Cerebellar cortex (tissue), 1 donor: ENCODE results near the gene ANKDD1B.
A peak's percentile ranks its signal among the peaks of the same experiment; 100 is the strongest.

ENCODE experiments used
- DNase-seq: peaks from one replicate; pipeline ENCODE4 v3.0.0-alpha.2; 2015; ENCODE audit warnings: low spot score

Gene ANKDD1B

DNA sequence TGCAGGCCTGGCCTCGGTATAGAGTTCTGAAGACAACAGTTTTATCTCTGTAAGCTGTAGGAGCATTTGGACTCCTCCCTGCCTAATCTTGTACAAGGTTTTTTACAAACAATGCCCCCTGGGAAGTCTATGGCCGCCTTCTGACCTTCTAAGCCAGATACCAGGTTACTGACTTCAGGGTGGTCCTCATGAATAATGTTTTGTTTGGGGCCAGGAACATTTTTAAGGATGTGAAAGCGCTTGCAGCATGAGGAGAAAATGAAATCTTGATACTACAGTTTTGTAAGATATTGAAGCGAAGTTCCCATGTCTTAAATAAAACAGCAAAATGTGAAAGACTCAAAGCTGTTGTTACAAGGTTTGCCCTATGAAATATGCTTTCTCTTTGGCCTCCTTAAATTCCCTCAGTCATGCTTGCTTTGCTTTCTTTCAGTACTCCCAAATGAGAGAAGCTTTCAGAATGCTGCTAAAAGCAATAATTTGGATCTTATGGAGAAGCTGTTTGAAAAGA is 5.2 kb downstream of the ANKDD1B start:
- no peak for DNase-seq

DNA sequence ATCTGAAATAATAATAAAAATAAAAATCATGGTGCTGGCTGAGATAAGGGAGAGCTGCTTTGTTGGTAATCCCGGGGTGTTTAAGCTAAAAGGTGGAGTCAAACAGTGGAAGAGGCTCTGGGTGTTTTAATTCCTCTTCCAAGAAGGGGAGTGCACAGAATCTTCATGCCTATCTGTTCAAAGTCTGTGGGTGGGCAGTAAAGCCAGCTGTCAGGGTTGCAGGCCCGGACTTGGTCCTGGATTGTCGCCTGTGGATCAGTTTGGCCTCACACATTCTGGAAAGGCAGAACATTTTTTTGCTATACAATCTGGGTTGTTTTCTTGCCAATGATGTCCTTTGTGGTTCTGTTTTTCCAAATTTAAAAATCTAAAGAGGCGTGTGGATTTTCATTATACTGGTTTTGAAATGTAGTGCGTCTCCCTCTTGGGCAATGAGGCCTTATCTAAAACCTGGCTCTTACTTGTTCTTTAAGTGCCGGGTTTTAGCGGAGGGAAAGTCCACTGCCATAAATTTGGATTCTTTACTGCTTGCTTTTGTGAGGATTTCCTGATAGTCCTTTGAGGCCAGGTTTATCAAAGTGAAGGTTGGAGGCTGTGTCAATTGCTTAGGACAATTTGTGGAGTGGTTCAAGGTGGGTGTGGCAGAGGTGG is 5.8 kb downstream of the ANKDD1B start:
- peak; percentile 51 for DNase-seq

DNA sequence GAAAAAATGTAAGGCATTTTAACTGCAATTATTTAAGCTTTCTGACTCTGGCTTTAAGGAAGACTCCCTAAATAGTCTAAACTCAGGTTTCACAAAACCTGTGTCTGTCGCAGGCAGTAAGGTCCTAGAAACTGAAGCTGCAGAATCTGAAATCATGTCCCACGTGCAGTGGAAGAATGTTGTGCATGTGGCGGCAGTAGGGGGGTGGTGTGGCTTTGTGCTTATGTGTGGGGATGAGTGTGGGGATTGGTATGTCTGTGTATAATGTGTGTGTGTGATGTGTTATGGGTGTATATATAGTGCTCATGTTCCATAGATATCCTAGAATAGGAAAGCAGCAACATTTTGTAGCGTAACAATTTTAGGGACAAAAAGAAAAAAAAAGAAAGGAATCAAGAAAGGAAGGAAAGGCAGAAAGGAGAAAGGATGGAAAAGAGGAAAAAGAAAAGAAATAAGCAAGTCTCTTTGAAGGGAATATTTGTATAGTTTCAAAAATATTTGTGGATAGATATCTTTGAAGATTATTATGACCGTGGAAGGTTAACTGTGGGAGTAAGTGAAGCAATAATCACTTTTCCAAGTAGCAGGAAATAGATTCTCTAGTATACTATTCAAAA is 6.6 kb downstream of the ANKDD1B start:
- DNase-seq = no peak

DNA sequence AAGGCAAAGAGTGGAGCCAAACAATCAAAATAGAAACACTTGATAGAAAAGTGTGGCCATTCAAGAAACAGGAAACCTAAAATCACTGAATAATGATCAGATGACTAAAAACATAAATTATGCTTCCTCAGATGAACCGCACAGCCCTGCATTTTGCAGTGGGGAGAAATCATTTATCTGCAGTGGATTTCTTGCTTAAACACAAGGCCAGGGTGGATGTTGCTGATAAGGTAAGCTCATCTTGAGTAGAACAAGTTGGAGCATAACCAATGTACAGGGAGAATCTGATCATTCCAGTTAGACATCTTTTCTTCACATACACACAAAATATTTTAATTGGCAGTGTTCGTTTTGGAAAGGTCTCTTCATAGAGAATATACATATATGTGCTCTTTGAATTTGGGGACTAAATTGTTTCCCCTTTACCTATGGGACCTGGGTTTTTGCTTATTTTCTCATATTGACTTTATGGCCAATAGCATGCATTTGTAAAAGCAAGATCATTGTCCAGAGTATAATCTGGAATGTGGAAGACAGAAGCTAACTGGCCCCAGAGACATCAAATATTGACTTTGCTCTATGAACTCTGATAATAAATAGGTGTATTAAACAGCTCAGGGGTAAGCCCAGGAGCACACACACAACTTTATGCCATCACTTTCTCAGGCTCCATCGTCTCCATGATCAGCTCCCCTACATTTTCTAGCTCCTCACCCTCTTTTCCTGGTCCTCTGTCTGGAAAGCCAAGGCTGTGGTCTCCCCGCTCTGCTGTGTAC is 9.1 kb downstream of the ANKDD1B start:
- DNase-seq = no peak

DNA sequence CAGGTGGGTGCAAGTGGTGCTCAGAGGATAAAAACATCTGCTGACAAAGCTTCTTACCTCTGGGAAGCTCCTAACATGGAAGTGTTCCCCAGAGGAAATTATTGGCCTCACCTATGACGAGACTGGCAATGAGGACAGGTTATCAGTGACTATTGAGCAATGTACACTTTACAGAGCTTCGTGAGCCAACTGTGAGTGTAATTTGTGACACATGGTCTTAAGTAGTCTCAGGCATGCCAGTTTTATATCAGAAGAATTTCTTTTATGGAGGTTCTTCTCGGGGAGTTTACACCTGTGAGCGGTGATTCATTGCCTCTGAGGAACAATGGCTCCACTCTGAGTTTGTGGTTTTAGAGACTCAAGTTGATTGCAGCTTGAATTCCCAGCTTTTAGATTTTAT is 11.3 kb downstream of the ANKDD1B start:
- DNase-seq = no peak

DNA sequence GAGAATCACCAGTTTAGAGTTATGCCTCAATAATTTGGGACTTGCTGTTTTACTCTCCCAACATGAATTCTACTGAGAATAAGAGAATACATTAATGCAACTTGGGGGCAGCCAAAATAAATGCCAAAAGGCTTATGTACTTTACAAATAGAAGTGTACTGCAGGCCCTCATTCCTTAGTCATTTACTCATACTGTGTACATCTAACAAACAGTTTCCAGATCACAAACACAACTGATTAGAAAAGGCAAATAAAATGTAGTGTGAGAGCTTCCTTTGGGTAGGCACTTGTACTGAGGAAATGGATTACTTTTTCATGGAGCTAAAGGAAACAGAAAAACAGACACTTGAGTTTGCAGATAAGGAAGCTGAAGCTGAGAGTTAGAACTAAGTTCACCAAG is 12.6 kb downstream of the ANKDD1B start:
- no peak for DNase-seq

DNA sequence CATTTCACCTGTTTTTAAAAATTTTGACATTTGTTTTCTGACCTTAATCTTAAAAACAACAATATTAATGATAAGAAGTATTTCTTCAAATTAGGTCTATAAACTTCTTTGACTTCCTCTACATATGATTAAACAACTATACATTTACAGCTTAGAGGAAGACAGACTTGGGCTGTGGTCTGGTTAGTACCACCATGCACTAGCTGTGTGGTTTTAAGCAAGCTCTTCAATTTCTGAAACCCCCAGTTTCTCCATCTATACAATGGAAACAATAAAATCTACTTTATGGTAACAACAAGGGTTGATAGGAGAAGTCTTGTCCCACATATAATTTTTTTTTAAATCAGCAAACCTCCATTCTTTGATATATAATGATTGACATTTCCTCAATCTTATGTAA is 15.7 kb downstream of the ANKDD1B start:
- no peak for DNase-seq

DNA sequence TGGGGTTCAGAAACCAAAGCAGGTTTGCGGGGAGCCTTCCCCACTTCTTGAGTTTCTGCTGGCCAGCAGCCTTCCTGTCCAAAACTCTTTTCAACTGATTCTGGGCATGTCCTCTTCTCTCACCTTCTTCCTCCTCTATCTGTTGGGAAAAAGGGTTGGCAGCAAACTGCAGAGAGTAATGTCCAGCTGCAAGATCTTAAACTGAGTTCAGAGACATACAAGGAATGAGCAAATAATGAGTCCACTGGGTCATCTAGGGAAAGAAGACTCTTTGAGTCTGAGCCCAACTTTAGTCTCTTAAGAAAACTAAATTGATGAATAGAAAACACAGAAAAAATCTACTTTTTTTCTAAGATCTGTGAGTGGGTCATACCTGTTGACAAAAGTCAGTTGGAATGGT is 16.5 kb downstream of the ANKDD1B start:
- no peak for DNase-seq

DNA sequence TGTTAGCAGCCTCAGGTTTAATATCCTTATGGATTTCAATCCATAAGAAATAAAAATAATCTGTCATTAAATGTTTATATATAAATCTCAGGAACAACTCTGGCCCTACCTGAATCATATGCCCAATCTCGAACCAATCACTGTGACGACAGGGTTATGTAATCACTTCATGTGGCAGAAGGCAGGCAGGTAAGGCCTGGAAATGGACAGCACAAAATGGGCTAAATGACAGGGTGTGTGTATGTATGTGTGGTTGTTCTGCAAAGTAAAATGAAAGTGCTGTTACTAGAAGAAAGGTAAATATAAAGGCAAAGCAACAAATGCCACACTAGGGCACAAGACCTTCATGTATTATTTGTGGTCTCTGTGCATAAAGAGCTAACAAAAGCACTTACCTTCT is 19.6 kb downstream of the ANKDD1B start:
- DNase-seq = no peak

DNA sequence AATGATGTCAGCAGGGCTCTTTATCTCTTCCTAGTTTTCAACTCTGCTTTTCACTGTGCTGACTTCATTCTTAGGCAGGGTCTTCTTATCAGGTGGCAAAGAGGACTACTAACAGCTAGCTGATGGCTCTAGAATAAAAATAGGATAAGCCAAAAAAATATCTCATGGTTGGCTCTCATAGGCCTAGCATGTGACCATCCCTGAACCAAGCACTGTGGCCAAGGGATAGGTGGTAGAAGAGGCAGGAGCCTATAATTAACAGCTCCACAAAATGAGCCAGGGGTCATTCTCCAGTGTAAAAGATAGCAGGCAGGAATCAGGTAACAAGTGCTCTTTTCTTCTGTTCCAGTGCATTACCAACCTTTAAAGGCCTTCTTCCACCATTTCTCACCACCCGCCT is 21.1 kb downstream of the ANKDD1B start:
- DNase-seq = no peak

DNA sequence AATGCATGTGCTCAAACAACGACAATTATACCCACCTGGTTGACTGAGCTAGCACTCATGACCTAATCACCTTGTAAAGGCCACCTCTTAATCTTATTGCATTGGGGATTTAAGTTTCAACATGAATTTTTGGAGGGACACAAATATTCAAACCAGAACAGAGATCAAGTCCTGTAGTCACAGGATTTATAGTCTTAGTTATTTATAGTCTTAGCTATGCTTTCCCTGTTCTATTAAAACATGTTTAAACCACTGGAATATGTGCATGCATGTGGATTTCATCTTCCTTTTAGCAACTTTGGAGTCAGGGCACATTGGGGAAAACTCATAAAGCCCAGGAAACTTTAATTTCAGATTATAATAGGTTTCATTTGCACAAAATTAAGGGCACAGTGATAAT is 26.7 kb downstream of the ANKDD1B start:
- DNase-seq = no peak

DNA sequence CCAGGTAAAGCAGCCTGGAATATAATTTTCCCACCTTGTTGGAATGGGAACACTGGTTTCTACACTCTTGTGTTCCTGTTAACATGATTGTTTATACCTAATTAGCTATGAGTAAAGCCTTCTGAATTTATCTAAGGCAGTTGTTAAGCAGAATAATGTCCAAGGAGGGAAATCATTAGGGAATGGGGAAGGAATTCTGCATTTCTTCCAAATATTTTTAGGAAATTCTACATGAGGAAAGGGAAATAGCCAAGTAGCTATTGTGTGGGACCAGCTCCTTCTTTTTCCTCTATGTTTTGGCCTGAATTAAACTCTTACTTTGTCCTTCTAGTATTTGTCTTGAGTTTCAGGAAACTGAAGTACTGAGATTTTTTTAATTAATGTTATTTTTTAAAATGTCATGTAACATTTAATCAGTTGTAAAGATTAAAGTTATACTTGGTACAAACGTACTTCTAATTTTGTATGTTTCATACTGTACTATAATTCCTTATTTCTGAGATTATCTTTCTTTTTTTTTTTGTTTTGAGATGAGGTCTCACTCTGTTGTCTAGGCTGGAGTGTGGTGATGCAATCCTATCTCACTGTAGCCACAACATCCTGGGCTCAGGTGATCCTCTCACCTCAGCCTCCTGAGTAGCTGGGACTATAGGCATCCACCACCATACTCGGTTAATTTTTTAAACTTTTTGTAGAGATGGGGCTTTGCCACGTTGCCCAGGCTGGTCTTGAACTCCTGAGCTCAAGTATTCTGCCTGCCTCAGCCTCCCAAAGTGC is 28.5 kb downstream of the ANKDD1B start:
- no peak for DNase-seq

DNA sequence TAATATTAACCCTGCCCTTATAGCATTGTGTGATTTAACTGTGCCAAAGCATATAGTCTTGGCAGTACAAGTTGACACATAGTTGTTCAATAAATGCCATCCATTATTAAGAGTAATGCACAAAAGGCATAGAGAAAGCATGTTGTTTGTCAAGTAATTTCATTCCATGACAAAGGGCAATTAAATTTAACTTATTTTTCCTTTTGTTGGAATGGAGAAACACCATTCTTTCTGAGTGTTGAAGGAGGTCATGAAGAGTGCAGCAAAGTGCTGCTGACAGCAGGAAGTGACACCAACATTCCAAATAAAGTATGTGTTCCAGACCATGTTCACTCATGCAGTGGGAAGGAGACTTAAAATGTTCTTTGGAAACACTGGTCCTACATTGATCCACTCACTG is 29.1 kb downstream of the ANKDD1B start:
- no peak for DNase-seq

DNA sequence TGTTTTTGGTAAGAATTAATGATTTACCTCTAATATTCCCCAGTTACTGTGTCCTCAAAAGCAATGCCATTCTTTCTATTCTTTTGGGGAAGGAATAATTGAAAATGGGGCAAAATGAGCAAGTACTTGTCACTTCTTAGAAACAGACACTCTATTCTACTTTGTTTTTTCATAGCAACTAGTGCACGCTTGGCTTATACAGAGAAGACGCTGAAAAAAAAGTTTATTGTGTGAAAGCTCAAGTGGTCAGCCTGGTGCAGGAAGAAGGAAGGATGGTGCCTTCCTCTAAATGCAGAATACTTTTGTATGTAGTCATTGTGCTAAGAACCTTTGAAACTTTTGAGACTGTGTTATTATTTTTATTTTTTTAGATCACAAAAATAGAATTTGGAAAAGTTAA is 29.6 kb downstream of the ANKDD1B start:
- DNase-seq = no peak

DNA sequence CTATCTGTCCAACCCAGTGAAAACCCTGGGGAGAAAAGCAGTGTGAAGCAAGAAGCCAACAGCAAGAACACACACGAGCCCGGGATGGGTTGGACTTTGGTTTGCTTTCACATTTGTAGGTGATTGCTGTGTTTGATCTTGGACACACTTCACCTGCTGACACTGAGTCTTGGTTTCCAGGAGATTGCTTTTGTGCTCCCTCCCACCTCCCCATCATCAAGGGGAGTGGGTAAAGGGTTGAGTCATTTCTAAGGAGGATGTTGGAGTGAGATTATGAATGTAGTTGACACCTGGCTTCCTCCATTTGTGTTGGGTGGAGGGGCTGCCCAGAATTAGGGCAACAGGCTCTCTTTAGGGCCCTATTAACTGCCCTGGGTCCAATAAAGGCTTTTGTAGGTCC is 37.5 kb downstream of the ANKDD1B start:
- no peak for DNase-seq

DNA sequence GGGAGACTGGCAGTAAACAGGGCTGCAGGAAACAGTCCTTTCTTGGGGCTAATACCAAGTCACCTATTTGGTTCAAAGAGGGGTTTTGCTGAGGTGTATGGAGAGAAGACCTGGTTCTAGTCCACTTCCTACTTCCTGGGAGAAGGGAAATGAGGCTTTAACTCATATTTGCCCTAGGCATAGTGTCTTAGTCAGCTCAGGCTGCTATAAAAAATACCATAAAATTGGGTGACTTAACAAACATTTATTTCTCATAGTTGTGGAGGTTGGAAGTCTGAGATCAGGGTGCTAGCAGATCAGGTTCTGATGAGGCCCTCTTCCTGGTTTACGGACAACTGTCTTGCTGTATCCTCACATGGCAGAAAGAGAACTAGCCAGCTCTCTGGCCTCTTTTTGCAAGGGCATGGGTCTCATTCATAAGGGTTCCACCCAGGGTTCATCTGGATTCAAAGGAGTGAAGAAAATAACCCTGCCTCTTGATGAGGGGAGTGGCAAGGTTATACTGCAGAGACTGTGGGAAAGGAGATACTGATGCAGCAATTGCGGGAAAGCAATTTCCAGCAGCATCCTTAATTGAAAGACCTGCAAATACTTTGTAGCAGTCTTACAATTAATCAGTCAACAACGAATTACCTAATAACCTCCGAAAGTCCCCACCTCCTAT is 40.5 kb downstream of the ANKDD1B start:
- no peak for DNase-seq

DNA sequence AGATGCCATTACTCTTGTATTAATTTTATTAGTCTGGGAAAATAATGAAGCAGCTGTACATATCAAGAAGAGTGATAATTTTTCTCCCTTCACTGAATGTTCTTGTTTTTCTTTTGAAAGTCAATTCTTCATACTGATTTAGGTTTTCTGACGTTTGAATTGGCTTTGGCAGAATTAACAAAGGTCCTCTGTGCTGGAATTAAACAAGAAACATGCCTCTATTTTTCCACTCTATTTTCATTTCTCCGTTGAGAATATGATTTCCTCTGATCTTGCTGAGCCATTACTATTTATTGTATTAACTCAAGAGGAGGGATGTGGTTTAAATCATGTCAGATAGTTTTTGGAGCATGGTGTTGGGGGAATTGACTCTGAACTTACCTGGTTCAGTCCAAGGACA is 42.3 kb downstream of the ANKDD1B start:
- DNase-seq = no peak

DNA sequence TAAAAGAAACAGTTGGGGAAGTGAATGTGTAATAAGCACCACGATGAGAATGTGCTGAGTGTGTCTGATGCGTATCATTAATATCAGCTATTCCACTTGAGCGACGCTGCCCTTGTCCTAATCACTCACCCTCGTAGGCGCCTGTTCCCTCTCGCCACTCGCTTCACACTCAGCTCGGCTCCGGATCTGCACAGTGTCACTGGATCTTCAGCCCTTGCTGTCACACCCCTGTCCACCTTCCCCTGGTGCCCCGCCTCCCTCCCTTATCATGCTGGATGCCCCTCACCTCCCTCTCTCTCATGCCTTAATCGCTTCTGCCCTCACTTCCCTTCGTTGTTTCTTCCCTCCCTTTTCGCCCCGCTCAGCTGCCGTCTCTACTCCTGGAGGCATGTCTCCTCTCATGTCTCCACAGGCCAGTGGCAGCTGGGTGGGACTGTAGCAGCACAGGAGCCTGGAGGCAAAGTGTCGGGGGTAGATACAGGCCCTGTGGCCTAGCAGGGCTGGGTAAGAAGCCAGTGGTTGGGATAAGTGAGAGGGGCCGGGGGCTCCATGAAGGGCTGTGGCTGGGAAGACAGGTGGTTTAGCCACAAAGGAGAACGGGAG is 43.5 kb downstream of the ANKDD1B start:
- no peak for DNase-seq

DNA sequence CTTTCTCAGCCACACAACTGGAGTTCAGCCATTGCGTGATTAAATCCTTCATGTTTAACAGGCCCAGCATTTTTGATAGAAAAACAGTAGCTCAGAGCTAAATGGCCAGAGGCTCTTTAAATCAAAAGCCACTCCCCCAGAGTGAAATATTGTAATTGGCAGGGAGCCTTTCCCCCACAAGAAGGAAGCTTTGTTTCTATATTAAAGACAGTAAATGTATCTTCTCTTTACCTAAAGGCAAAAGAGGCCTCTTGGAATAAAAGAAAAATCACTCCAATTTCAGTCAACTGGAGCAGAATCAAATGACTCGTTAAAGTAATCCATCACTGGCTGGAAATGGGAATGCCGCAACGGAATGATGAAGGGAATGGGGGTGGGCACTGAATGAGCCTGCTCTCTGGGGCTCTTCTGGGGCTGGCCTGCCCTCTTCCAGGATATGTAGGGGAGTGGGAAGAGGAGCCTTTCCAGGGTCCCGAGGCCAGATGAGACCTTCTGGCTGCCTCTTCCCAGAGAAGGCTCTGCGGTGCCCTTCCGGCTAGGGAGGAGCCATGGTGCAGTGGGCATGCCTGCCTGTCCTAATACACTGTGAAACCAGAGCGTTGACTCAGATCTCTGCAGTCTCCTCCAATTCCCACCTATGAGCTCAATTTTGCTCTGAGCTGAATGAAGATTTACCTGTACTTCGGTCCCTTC is 45.2 kb downstream of the ANKDD1B start:
- peak; percentile 68 for DNase-seq

DNA sequence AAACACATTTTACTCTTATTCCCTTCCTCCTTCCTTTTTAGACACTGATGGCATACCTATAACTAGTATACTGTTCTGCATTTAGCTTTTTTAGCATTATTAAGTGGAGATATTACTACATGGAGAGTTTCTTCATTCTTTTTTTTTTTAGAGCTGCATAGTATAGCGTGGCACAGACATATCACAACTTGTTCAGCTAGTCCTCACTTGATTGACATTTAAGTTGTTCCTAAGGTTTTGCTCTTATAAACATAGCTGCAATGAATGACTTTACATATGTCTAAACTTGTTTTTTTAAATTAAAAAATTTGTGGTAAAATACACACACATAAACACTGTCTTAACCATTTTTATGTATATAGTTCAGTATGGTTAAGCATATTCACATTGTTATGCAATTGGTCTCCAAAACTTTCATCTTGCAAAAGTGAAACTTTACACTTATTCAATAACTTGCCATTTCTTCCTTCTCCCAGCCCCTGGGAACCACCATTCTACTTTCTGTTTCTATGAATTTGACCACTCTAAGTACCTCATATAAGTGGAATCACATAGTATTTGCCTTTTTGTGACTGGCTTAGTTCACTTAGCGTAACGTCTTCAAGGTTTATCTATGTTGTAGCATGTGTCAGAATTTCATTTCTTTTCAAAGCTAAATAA is 48.7 kb downstream of the ANKDD1B start:
- DNase-seq = no peak
